ENCODE measurements around the gene INHBC.
"Not testable (repeated sequence)": the region's sequence is repeated elsewhere in the genome, so short reads cannot be mapped to it uniquely, and the experiment has no call there.

Gene INHBC, protein sequence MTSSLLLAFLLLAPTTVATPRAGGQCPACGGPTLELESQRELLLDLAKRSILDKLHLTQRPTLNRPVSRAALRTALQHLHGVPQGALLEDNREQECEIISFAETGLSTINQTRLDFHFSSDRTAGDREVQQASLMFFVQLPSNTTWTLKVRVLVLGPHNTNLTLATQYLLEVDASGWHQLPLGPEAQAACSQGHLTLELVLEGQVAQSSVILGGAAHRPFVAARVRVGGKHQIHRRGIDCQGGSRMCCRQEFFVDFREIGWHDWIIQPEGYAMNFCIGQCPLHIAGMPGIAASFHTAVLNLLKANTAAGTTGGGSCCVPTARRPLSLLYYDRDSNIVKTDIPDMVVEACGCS

DNA sequence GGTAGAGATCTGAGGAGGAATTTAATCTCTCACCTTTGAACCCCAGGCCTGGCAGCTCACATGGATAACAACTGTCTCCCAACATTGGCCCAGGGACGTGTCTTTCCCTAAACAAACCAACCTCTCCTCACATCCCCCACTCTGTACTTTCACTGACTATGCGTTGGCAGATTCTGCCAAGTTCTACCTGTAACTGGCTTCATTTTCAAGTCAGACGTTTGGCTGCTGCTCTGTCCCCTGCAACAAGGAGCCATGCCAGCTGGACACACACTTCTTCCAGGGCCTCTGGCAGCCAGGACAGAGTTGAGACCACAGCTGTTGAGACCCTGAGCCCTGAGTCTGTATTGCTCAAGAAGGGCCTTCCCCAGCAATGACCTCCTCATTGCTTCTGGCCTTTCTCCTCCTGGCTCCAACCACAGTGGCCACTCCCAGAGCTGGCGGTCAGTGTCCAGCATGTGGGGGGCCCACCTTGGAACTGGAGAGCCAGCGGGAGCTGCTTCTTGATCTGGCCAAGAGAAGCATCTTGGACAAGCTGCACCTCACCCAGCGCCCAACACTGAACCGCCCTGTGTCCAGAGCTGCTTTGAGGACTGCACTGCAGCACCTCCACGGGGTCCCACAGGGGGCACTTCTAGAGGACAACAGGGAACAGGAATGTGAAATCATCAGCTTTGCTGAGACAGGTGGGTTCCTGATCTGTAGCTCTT is at the start of gene INHBC:
Gene INHBC (plus strand): TSS at position 268 of the 707 bp plus-strand sequence. CDS start 103 bp downstream, at position 371.
- no peak within 1 kb of the TSS for H3K4me3 ChIP-seq (ENCODE audit: low read depth, low read length)
- DNase-seq (ENCODE audit: low read depth): no peak

DNA sequence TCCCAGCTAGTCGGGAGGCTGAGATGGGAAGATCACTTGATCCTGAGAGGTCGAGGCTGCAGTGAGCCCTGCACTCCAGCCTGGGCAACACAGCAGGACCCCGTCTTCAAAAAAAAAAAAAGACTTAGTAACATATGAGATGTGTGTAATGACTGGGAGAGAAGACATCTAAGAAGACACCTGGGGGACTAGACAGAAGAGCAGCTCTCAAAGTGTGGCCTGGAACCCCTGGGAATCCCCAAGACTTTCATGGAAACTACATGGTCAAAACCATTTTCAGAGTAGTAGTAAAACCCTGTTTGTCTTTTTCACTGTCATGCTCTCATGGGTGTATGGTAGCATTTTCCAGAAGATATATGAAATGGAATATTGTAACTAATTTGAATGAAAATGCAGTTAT is 49.0 kb upstream of the INHBC start:
- no peak overlapping the region for H3K4me3 ChIP-seq (ENCODE audit: low read depth, low read length)
- no peak for DNase-seq (ENCODE audit: low read depth)

DNA sequence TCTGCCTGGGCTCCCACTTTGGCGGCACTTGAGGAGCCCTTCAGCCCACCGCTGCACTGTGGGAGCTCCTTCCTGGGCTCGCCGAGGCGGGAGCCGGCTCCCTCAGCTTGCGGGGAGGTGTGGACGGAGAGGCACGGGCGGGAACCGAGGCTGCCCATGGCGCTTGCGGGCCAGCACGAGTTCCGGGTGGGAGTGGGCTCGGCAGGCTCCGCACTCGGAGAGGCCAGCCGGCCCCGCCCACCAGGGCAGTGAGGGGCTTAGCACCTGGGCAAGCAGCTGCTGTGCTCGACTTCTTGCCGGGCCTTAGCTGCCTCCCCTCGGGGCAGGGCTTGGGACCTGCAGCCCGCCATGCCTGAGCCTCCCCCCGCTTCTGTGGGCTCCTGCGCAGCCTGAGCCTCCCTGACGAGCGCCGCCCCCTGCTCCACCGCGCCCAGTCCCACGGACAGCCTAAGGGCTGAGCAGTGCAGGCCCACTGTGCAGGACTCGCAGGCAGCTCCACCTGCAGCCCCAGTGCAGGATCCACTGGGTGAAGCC is 48.3 kb upstream of the INHBC start:
- DNase-seq (ENCODE audit: low read depth): no peak
- no peak overlapping the region for H3K4me3 ChIP-seq (ENCODE audit: low read depth, low read length)

DNA sequence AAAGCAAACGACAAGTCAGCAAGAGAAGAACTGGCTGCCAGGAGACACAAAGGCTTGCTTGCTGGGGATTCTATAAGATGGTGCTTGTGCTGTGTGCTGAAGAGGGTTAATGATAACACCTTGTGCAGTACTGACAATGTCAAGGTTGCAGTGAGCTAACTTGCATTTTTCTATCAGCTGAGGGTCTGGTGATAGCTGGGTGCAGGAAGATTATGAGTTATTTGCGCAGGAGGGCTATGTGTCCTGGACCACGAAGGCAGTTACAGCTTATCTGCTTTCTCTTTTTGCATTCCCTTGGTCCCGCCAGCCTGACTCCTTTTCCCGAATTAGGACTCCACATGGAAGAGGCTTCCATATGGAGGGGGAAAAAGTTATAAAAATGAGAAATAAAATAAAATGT is 46.2 kb upstream of the INHBC start:
- no peak for DNase-seq (ENCODE audit: low read depth)
- no peak overlapping the region for H3K4me3 ChIP-seq (ENCODE audit: low read depth, low read length)

DNA sequence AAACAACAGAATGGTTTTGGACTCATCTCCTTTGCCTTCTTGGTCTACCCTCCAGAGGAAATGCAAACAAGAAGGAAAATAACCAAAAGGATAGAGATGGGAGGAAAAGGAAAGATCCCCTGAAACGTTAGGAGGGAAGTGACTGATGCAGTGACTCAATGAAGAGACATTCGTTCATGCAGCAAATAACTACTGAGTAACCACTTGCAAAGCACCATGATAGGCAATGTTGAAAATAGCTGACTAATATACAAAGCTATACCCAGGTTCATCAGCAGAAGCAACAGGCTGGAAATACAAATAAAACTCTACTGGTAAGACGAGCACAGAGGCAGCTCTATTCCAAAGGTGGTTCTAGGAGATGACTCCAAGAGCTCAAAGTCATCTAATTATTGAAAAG is 45.6 kb upstream of the INHBC start:
- no peak overlapping the region for H3K4me3 ChIP-seq (ENCODE audit: low read depth, low read length)
- DNase-seq (ENCODE audit: low read depth): peak; percentile 65

DNA sequence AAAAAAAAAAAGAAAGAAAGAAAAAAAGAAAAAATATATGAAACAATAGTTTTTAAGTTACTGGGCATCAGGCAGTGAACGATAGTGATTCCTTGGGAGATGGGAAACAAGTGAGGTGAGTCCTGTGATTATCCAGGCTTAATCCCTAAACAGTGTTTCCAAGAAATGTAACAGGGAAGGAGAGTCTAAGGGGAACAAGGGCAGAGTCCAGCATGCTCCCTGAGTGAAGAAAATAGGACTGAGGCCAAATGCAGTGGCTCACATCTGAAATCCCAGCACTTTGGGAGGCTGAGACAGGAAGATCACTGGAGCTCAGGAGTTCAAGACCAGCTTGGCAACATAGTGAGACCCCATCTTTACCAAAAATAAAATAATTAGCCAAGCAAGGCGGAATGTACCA is 44.4 kb upstream of the INHBC start:
- no peak overlapping the region for H3K4me3 ChIP-seq (ENCODE audit: low read depth, low read length)
- DNase-seq (ENCODE audit: low read depth): no peak

DNA sequence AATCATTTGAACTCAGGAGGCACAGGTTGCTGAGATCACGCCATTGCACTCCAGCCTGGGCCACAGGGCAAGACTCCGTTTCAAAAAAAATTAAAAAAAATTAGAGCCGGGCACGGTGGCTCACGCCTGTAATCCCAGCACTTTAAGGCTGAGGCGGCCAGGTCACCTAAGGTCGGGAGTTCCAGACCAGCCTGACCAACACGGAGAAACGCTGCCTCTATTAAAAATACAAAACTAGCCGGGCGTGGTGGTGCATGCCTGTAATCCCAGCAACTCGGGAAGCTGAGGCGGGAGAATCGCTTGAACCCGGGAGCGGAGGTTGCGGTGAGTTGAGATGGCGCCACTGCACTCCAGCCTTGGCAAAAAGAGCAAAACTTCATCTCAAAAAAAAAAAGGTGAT is 39.5 kb upstream of the INHBC start:
- no peak overlapping the region for H3K4me3 ChIP-seq (ENCODE audit: low read depth, low read length)
- no peak for DNase-seq (ENCODE audit: low read depth)

DNA sequence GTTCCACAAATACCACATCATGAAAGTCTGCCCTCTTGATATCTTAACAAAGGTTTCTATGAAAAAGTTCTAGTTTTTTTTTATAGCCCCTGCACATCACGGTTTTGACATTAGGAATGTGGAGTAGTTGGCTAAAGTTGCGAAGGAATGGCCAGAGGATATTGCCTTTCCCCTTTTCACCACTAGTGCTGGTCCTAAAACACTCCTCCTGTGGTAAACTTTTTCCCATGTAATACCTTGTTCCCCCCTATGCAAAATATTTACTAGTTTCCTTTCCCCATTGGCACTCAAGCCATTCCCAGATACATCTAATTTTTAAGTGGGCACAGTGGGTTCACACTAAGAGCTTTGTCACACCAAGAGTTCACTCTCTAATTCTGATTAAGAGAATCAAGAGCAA is 37.1 kb upstream of the INHBC start:
- no peak overlapping the region for H3K4me3 ChIP-seq (ENCODE audit: low read depth, low read length)
- DNase-seq (ENCODE audit: low read depth): no peak

DNA sequence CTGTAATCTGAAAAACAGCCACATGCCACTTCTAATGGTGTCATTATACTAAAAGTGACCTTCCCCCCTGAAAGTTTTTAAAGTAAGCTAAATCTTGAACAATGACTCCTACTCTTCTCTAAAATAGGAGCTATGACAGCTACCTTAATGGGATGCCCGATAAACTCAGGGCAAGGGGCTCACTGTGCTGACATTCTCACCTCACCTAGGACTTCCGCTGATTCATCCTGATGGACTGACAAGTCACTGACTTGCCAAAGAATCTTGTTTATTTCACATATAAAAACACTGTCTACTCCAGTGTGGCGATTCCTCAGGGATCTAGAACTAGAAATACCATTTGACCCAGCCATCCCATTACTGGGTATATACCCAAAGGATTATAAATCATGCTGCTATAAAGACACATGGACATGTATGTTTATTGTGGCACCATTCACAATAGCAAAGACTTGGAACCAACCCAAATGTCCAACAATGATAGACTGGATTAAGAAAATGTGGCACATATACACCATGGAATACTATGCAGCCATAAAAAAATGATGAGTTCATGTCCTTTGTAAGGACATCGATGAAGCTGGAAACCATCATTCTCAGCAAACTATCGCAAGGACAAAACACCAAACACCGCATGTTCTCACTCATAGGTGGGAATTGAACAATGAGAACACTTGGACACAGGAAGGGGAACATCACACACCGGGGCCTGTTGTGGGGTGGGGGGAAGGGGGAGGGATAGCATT is 34.7 kb upstream of the INHBC start:
- H3K4me3 ChIP-seq (ENCODE audit: low read depth, low read length); DNase-seq (ENCODE audit: low read depth): not testable (repeated sequence)

DNA sequence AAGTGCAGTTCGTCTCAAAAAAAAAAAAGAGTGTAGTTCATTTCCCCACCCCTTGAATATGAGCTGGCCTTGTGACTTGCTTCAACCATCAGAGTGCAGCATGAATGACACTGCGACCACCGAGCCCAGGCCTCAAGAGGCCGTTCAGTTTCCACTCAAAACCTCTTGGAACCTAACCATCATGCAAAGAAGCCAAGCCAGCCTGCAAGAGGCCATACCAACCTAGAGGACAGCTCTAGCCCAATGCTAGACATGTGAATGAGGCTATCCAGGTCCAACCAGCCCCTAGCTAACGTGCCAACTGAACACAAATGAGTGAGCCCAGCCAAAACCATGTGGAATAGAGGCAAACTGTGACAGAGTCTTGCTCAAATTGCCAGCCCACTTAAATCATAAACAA is 33.4 kb upstream of the INHBC start:
- DNase-seq (ENCODE audit: low read depth): no peak
- no peak overlapping the region for H3K4me3 ChIP-seq (ENCODE audit: low read depth, low read length)

DNA sequence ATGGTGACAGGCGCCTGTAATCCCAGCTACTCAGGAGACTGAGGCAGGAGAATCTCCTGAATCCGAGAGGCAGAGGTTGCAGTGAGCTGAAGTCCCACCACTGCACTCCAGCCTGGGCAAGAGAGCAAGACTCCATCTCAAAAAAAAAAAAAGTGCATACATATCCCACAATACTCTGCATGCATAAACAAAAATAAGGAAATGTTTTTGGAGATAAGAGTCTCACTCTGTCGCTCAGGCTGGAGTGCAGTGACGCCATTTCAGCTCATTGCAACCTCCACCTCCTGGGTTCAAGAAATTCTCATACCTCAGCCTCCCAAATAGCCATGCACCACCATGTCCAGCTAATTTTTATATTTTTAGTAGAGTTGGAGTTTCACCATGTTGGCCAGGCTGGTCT is 32.4 kb upstream of the INHBC start:
- not testable (repeated sequence) for H3K4me3 ChIP-seq (ENCODE audit: low read depth, low read length); DNase-seq (ENCODE audit: low read depth)

DNA sequence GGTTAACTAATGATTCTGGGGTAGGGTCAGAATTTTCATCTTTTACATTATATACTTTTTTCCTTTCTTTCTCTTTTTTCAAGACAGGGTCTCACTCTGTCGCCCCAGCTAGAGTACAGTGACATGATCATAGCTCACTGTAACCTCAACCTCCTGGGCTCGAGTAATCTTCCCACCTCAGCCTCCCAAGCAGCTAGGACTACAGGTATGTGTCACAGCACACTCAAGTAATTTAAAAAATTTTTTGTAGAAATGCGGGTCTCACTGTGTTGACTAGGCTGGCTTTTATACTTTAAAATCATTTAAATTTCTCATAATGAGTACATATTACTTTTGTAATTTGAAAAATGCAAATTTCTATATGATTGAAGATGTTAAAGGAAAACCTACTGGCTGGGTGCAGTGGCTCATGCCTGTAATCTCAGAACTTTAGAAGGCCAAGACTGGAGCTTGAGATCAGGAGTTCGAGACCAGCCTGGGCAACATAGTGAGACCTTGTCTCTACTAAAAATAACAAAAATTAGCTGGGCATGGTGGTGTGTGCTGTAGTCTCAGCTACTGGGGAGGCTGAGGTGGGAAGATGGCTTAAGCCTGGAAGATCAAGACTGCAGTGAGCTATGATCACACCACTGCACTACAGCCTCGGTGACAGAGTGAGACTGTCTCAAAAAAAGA is 29.5 kb upstream of the INHBC start:
- no peak for DNase-seq (ENCODE audit: low read depth)
- H3K4me3 ChIP-seq (ENCODE audit: low read depth, low read length): no peak overlapping the region

DNA sequence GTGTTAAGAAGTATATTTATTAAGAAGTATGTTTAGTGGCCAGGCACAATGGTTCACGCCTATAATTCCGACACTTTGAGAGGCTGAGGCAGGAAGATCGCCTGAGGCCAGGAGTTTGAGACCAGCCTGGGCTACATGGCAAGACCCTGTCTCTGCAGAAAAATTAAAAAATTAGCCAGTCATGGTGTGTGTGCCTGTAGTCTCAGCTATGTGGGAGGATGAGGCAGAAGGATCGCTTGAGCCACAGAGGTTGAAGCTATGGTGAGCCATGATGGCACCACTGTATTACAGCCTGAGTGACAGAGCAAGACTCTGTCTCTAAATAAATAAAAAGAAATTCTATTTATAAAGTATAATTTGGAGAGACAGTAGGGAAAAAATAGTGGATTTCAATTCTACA is 24.1 kb upstream of the INHBC start:
- no peak for DNase-seq (ENCODE audit: low read depth)
- H3K4me3 ChIP-seq (ENCODE audit: low read depth, low read length): no peak overlapping the region

DNA sequence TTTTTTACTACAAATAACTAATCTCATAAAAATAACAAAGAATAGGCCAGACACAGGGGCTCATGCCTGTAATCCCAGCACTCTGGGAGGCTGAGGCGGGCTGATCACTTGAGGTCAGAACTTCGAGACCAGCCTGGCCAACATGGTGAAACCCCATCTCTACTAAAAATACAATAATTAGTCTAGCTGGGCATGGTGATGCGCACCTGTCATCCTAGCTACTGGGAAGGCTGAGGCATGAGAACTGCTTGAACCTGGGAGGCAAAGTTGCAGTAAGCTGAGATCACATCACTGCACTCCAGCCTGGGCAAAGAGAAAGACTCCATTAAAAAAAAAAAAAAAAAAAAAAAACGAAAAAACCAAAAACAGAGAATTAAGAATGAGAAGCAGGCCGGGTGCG is 20.4 kb upstream of the INHBC start:
- DNase-seq (ENCODE audit: low read depth); H3K4me3 ChIP-seq (ENCODE audit: low read depth, low read length): not testable (repeated sequence)

DNA sequence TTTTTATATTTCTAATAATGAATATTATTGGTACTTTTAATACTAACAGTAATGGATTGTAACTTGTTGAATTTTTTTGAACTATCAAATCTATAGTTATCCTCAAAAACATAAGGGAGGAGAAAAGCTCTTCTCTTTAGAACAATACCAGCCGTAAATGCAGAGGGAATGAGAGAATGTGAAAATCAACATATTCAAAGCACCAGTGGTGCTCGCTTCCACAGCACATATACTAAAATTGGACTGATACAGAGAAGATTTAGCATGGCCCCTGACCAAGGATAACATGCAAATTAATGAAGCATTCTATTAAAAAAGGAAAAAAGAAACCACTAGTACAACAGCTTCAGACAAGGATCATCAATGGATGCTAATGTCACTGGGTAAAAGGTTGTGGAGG is 19.5 kb upstream of the INHBC start:
- H3K4me3 ChIP-seq (ENCODE audit: low read depth, low read length): no peak overlapping the region
- DNase-seq (ENCODE audit: low read depth): no peak

DNA sequence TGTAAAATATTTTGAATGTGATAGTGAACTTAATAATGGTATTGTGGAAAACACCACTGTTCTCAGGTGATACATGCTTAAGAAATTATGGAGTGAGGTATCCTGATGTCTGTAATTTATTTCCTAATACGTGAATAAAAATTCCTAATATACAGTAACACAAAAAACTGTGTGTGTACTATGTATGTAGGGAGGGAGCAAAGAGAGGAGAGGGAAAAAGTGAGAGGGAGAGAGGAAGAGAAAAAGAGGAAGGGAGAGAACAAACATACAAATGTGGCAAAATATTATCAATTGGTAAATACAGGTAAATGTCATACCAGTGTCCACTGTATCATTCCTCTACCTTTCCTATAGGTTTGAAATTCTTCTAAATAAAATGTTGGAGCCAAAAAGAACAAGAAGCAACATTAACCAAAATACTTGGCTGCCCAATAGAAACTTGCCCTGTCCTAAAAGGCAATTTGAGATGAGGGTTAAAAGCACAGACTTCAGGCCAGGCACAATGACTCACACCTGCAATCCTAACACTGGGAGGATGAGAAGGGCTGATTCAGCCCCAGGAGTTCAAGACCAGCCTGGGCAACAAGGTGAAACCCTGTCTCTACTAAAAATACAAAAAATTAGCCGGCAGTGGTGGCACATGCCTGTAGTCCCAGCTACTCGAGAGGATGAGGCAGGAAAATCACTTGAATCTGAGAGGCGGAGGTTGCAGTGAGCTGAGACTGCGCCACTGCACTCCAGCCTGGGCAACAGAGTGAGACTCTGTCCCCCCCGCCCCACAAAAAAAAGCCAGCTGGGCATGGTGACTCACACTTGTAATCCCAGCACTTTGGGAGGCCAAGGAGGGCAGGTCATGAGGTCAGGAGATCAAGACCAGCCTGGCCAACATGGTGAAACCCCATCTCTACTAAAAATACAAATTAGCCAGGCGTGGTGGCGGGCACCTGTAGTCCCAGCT is 18.3 kb upstream of the INHBC start:
- no peak overlapping the region for H3K4me3 ChIP-seq (ENCODE audit: low read depth, low read length)
- DNase-seq (ENCODE audit: low read depth): no peak

DNA sequence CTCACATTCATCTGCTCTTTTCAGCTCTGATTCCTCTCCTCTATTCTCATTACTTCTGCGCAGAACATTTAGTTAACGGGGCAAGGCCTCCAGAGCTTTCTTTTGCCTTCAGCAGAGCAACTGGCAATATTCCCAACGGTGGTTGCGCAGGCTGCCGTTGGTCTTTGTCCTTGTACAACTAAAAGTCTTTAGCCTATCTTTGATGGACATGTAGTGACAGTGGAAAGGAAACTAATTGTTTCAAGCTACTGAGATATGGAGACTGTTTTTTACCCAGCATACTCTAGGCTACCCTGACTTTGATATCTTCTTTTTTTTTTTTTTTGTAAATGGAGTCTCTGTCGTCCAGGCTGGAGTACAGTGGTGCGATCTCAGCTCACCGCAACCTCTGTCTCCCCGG is 16.3 kb upstream of the INHBC start:
- H3K4me3 ChIP-seq (ENCODE audit: low read depth, low read length): no peak overlapping the region
- DNase-seq (ENCODE audit: low read depth): no peak

DNA sequence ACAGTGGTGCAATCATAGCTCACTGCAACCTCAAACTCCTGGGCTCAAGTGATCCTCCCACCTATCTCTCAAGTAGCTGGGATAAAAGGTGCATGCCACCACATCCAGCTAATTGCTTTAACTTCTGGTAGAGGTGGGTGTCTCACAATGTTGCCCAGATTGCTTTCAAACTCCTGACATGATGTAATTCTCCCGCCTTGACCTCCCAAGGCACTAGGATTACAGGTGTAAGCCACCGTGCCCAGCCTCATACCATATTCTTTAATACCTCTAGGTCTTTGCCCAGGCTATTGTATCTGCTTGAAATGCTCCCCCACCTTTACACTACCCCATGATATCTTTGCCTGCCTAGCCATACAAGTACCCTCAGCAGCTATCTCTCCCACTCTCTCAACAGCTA is 15.1 kb upstream of the INHBC start:
- H3K4me3 ChIP-seq (ENCODE audit: low read depth, low read length): no peak overlapping the region
- no peak for DNase-seq (ENCODE audit: low read depth)

DNA sequence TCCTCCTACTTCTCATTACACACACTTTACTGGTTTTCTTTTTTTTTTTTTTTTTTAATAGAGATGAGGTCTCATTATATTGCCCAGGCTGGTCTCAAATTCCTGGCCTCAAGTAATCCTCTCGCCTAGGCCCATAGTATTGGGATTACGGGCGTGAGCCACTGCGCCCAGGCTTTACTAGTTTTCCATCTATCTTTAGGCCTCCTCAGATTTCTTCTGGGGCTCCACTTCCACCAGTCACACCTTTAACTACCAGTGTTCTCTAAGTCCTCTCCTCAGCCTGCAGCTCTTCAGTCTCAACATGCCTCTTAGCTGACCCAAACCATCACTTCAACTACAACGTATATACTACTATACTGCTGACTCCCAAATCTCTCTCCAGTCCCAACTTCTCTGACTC is 14.1 kb upstream of the INHBC start:
- no peak for DNase-seq (ENCODE audit: low read depth)
- H3K4me3 ChIP-seq (ENCODE audit: low read depth, low read length): no peak overlapping the region

All from skeletal muscle cell (primary cell).